GM21528 (cell line): Measurements from ENCODE around the gene LAMC3.
"Not testable (repeated sequence)": the region's sequence is repeated elsewhere in the genome, so short reads cannot be mapped to it uniquely, and the experiment has no call there.

Experiments used
- ATAC-seq: cut with Tn5 transposase; IDR thresholded peaks from one replicate; pipeline ENCODE4 v1.9.1; 2021; ENCODE audit warnings: mild to moderate bottlenecking, moderate library complexity; ENCODE audit not compliant: unreplicated experiment, low FRiP score

The LAMC3 gene

DNA sequence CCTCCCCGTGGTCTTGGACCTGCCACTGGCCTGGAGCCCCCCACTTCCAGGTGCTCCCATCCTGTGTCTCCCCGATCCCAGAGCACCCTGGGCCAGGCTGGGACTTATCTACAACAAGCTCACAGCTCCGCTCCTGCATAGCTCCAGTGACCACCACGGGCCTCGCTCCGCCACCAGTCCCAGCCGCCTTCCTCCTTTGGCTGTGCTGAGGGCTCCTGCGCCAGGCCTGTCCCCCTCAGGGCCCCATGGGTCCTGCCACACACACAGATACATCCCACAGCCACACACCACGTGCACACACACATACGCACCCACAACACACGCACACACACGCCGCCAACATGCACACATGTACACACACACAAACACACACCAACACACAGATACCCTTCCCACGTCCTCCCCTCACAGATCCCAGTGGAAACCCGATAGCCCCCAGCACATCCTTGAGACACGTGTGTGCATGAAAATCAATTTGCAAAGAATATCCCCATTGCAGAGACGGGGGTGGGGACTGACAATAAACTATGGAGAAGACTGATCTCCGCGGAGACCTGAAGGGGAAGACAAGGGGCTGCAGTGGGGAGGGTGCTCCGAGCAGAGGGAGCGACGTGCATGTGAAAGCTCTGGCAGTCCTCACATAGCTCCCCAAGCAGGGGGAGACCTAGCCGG is 18.5 kb upstream of the LAMC3 start:
- ATAC-seq, result no peak

DNA sequence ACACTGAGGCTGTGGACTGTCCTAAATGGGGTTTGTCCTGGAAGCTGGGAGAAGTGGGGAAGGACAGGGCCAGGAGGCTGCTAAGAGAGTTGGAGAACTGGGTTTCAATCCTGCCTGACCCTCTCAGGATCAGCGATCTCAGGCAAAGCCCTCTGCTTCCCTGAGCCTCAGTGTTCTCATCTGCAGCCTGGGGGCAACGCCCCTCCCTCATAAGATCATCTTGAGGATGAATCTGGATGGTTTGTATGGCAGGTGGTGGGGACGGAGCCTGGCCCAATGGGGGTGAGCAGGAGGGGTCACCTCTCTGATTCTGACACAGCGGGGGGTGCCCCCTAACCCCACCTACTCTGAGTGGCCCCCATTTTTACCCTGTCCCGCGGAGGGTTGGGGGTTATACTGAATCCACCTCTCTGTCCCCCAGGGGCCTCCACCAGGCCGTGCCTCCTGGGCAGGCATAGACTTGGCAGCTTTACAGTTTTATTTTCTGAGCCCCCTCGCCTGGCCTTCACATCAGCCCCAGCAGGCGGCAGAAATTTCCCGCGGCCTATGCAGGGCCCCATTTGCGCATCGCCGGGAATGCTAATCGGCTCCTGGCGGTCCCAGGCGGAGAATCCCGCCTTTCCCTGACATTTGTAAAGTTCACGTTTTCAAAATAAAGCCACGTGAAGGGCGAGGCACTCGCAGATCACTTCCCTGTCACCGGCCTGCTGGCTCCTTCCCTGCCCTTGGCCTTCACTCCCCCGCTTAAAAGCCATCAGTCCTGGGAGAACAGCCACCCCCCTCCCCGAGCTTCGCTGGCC is 17.8 kb upstream of the LAMC3 start:
- no peak for ATAC-seq

DNA sequence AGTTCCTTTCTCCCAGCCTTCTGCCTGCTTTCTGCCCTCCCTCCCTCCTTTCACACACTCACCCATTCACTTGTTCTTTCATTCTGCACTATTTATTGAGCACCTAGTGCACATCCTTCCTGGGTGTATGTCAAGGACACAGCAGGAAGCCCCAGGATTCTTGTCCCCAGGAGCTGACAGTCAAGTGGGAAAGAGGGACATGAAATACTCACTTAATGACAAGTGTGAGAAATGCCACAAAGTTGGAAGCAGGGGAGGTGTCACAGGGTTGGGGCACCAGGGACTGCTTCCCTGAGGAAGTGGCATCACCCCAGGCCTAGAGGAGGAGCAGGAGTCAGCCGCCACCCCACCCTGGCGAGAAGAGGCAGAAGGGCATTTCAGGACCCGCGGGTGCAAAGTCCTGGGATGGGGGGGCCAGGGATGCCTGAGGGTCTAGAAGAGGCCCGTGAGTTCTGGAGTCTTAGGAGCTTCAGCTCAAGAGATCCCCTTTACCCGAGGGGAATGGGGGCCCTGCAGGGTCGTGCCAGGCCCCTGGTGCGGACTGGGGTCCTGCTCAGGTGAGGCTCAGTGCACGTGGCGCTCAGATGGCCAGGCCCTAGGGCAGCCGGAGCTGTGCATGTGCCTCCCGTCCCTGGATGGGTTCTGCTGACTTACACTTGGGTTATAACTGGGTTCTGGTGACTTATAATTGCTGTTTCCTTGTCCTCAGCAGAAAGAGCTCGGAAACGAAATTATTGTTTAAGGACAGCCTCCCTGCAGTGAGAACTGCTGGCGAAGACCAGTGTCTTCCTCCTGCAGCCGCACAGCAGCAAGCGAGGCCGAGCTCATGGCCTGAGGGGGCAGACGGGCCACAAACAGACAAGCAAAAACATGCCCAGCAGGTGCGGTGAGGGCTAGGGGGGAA is 16.9 kb upstream of the LAMC3 start:
- no peak for ATAC-seq

DNA sequence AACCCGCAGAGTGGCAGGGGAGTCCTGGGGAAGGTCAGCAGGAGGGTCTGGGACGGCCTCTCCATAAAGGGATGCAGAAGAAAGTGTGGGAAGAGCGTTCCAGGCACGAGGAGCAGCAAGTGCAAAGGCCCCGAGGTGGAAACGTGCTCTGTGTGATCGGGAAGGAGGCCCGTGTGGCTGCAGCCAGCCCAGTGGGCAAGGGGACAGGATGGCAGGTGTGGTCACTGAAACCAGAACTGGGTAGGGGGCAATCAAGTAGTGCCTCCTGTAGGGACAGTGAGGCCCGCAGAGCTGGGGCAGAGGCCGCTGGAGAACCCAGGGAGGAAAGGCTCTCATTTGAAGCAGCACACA is 16.3 kb upstream of the LAMC3 start:
- ATAC-seq, result no peak

DNA sequence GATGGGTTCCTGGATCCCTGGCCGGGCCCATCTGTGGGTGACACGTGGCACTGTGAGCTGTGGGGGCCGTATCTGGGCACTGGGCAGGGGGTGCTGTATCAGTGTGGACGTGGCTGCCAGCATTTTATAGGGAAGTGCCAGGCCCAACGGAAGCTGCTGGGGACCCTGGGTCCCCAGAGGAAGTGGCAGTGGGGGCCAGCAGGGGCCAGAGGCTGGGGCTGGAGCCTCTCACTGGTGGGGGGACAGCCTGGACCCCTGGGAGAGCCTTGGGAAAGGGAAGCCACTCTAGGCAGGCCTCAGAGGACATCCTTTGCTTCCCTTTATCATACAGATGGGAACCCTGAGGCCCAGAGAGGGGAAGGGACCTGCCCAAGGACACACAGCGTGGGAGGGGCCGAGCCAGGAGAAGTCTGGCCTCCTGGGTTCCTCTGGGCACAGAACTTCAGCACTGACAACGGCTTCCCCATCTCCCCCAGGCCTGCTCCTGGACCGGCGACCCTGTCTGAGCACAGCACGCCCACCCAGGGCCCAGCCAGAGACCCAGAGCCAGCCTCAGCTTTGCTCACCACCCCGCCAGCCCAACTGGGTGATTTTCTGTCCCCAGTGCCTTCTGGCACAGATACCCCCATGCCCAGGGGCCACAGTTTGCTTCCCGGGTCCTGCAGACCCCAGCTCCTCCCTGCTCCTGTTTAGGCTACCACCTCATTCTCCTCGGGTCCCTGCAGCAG is 15.5 kb upstream of the LAMC3 start:
- ATAC-seq, result no peak

DNA sequence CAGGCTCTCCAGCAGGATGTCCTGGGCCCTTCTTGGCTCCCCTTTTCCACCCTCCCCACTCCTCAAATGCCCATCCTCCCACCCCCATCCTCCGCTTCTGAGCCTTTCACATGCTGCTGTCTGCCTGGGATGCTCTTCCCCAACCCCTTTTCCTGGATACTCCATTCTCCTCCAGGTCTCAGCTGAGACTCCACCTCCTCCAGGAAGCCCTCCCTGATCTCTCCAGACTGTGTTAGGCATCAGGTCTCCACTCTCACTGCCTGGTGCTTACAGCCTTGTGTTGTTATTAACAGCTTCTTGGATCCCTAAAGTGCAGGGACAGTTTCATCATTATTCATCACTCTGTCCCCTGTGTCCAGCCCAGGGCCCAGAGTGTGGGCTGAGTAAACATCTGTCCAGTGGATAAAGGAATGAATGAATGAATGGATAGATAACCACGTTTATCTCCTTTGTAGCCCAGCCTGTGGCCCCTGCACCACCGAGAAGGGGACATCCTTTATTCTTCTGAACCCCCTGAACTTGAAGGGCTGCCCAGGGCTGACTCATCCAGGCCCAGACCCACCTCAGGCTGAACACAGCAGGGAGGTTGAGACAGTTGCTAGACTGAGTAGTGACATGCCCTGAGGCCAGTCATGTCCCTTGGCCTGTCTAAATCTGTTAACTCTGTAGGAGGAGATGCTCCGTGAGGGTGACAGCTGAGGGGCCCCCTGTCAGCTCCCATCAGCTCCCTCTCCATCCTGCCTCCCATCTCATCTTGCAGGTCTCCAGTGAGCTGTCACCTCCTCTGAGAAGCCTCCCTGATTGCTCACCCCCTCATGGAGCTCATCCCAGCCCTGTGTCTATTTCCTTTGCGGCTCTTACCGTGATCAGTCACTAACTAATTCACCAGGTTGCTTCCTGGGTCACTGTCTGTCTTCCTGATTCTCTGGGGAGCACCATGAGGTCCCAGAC is 14.6 kb upstream of the LAMC3 start:
- no peak for ATAC-seq

DNA sequence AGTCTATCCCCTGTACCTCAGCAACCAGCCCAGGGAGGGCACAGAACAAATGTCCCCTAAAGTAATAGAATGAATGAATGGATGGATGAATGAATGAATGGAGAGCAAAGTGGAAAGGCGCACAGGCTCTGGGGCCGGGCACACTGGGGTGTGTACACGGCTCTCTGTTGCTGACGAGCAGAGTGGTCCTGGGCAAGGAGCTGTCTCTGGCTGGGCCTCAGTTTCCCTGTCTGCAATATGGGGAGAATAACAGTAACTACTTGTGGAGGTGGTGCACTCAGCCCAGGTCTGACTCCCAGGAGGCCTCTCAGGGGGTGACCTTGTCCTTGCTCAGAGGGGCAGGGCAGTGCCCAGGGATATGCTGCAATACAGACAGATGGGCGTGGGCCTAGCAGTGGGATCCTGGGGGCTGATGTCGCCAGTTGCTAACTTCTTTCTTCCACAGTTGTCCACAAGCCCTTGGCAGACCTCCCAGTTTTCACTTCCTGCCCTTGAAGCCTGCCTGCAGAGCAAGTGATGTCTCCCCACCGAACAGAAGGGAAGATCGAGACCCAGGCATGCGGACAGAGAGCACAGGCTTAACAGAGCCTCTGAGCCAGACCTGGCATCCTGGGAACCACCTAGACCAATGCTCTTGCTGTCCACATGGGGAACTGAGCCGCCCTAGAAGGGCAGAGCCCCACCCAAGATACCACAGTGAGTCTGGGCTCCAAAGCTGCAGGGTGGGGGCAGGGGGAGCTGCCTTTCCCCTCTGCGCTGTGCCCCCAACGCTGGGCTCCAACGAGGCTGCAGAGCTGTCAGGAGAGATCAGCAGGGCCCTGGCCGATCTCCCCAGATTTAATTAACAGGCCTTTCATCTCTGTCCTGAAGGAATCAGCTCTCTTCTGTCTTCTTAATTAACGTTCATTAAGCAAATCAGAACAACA is 13.6 kb upstream of the LAMC3 start:
- ATAC-seq, result no peak

DNA sequence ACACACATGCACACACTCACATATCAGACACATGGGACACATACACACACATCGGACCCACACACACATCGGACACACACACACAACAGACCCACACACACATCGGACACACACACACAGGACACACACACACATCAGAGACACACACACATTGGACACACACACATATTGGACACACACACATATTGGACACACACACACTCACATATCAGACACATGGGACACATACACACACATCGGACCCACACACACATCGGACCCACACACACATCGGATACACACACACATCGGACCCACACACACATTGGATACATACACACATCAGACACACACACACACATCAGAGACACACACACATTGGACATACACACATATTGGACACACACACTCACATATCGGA is 12.8 kb upstream of the LAMC3 start:
- no peak for ATAC-seq

DNA sequence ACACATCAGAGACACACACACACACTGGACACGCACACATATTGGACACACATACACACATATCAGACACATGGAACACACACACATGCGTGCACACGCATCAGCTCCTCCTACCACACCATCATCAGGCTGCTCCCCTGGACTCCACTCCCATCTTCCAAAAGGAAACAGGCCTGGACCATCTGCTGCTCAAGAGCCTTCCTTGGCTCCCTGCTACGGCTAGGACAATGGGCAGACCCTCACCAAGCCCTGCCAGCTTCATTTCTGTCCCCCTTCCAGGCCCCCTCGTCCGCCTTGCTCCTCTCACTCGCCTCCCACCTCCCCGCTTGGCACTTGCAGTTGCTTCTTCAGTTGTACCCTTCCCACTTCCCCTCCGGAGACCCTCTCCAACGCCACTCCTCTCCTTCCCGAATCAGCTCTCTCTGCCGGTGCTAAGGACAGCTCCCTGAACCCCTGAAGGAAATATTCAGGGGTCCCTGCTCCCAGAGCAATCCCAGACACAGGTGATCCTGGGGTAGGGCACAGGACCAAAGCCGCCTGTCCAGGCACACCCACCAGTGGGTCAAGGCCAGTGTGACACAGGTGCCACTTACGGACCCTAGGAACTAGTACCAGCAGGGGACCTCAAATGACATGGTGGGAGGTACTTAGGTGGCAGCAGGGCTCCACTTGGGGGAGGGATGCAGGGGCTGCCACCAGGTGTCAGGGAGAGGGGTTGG is 12.1 kb upstream of the LAMC3 start:
- no peak for ATAC-seq

DNA sequence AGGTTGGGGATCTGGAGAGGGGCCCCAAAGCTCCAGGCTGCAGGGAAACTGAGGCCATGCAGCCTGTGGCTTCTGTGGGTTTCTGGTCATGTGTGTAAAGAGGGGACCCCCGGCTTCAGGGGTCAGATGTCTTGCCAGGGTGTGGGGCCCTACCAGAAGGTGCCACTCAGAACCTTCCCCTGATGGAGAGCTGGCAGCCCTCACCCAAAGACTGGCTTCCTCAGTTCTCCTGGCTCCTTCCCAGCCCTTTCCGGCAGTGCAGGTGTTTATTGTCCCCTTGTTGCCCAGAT is 11.6 kb upstream of the LAMC3 start:
- no peak for ATAC-seq

DNA sequence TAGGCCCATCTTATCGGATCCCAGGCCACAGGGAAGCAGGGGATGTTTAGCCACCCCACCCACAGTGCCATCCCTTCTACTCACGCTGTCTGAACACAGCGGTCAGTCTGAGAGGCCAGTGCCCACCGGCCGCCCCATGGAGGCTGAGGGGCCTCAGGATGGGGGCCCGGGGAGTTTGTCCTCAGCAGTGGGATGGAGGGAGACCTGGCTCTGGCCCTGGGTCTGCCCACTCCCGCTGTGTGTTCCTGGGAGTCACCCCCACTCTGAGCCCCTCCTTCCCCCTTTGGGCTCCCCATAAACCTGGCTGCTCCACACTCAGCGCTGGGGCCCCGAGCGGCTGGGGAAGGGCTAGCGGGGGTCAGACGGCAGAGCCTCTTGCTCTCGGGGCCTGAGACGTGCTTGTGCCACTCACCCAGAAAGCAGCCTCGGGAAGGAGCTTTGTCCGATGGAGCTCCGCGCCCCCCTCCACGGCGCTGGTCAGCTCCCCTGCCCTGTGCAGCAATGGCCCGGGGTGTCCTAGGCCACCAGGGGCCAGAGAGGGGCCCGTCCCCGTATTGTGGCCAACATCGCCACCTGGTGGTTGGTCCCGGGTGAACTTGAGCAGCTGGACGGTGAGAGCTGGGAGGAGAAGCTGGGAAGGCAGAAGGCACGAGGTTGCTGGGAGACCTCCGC is 10.9 kb upstream of the LAMC3 start:
- no peak for ATAC-seq

DNA sequence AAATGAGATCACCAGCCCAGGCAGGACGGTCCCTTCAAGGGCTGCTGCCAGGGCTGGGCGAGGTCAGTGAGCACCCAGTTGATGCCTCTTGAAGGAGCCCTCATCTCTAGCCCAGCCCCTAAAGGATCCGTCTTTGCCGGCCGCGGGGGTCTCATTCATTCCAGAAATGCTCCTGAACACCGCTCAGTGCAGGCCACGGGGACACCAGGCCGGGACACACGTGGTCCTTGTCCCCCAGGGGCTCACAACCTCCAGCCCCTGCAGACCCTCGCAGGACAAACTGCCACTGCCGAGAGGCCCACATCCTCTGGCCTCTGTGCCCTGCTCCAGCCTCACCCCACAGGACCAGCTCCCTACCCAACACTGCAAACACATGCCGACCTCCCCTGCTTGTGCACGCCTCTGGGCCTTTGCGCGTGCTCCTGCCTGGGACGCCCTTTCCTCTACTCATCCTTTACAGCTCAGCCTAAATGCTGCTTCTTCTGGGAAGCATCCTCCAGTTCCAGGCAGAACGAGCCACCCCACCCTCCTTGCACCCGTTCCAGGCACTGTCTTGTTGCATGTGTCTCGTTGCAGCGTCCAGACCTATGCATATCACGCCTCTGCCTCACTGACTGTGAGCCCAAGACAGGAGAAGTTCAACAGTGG is 10.3 kb upstream of the LAMC3 start:
- no peak for ATAC-seq

DNA sequence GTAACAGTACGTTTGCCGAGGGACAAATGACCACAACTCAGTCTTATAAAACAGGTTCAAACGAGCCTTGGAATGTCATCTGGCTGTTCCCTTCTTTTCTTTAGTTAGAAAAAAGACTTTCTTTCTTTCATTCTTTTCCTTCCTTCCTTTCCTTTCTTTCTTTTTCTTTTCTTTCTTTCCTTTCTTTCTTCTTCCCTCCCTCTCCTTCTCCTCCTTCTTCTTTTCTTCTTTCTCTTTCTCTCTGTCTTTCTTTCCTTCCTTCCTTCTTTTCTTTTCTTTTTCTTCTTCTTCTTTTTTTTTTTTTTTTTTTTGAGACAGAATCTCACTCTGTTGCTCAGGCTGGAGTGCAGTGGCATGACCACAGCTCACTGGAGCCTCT is 9.7 kb upstream of the LAMC3 start:
- no peak for ATAC-seq

DNA sequence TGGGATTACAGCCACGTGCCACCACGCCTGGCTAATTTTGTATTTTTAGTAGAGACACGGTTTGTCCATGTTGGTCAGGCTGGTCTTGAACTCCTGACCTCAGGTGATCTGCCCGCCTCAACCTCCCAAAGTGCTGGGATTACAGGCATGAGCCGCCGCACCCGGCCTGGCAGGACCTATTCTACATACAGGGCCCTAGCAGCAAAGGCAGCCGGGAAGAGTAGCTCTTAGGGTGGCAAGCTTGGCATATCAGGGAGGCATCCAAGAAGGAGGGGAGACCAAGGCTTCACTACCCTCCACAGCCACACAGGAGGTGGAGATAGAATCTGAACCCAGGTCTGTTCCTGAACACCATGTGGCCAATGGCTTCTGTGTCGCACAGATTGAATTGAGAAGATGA is 8.4 kb upstream of the LAMC3 start:
- not testable (repeated sequence) for ATAC-seq

DNA sequence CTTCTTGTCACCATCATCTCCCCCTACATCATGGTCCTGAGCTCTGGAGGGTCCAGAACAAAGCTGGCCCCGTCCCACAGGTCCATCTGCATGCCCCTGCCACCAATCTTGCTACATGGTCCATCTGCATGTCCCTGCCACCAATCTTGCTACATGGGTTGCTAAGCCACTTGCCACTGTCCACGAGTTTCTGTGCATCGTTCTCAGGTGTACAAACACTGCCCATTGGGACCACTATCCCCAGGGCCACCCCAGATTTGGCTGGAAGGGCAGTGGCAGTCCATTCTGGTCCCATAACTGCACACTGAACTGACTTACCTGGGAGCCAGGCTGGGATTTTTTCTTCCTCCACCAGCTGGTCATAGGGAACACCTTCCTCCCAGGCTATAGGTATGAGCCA is 8.0 kb upstream of the LAMC3 start:
- no peak for ATAC-seq

DNA sequence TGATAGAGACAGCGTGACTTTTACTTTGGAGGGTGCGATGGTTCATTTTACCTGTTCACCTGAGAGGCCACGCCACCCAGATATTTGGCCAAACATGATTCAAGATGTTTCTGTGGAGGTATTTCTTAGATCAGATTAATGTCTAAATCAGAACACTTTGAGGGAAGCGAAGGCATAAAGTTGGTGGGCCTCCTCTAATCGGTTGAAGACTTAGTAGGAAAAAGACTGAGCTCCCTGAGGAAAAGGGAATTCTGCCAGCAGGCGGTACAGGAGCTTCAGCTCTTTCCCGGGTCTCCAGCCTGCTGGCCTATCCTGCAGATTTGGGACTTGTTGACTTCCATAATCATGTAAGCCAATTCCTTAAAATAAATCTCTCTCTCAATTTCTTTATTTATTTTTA is 7.0 kb upstream of the LAMC3 start:
- ATAC-seq, result no peak

DNA sequence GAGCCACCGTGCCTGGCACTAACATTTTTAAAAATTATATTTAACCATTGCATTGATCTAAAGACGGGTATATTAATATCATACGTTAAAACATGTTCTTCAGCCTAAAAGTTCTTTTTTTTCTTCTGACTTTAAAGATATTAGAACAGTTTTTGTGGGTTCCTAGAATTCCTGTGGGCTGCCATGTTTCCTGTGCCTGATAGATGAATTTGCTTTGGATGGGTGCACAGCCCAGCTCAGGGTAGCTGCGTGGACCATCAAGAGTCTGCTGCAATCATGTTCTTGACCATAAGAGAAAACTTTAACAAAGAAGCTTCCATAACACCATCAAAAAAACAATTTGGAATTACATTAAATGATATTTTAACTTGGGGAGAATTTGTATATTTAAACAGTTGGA is 2.4 kb upstream of the LAMC3 start:
- no peak for ATAC-seq
